ENCODE measurements around the gene GRK7.
"Not testable (repeated sequence)": the region's sequence is repeated elsewhere in the genome, so short reads cannot be mapped to it uniquely, and the experiment has no call there.

The GRK7 gene

GRCh38 chr3:141762552-141762951 lies 656 bp upstream of the GRK7 start:
- not testable (repeated sequence) for DNase-seq (ENCODE audit: low read depth)

- no peak for DNase-seq (ENCODE audit: low read depth)
These were observed 837 bp downstream of the GRK7 start for GRCh38 chr3:141764045-141764444.

GRCh38 chr3:141764465-141764864 lies 1.3 kb downstream of the GRK7 start:
- DNase-seq (ENCODE audit: low read depth): no peak

- no peak for DNase-seq (ENCODE audit: low read depth)
These were observed 1.8 kb downstream of the GRK7 start for GRCh38 chr3:141764986-141765385.

GRCh38 chr3:141767066-141767465 lies 3.9 kb downstream of the GRK7 start:
- DNase-seq (ENCODE audit: low read depth): no peak

- peak; percentile 31 for DNase-seq (ENCODE audit: low read depth)
These were observed 6.2 kb downstream of the GRK7 start for GRCh38 chr3:141769221-141769894.

GRCh38 chr3:141773676-141774075 lies 10.5 kb downstream of the GRK7 start:
- no peak for DNase-seq (ENCODE audit: low read depth)

- DNase-seq (ENCODE audit: low read depth): no peak
These were observed 13.2 kb downstream of the GRK7 start for GRCh38 chr3:141776376-141776775.

GRCh38 chr3:141776885-141777284 lies 13.7 kb downstream of the GRK7 start:
- DNase-seq (ENCODE audit: low read depth): no peak

- DNase-seq (ENCODE audit: low read depth): no peak
These were observed 15.0 kb downstream of the GRK7 start for GRCh38 chr3:141777957-141778813.

- no peak for DNase-seq (ENCODE audit: low read depth)
These were observed 16.5 kb downstream of the GRK7 start for GRCh38 chr3:141779667-141780066.

GRCh38 chr3:141782386-141782932 lies 19.3 kb downstream of the GRK7 start:
- peak; percentile 41 for DNase-seq (ENCODE audit: low read depth)

- no peak for DNase-seq (ENCODE audit: low read depth)
These were observed 20.4 kb downstream of the GRK7 start for GRCh38 chr3:141783632-141784031.

GRCh38 chr3:141784096-141784495 lies 20.9 kb downstream of the GRK7 start:
- DNase-seq (ENCODE audit: low read depth): no peak

- no peak for DNase-seq (ENCODE audit: low read depth)
These were observed 21.3 kb downstream of the GRK7 start for GRCh38 chr3:141784531-141784930.

- DNase-seq (ENCODE audit: low read depth): no peak
These were observed 24.9 kb downstream of the GRK7 start for GRCh38 chr3:141788149-141788548.

GRCh38 chr3:141788750-141789149 lies 25.5 kb downstream of the GRK7 start:
- DNase-seq (ENCODE audit: low read depth): not testable (repeated sequence)

- DNase-seq (ENCODE audit: low read depth): no peak
These were observed 26.1 kb downstream of the GRK7 start for GRCh38 chr3:141789281-141789680.

- DNase-seq (ENCODE audit: low read depth): no peak
These were observed 27.0 kb downstream of the GRK7 start for GRCh38 chr3:141790171-141790570.

- no peak for DNase-seq (ENCODE audit: low read depth)
These were observed 29.3 kb downstream of the GRK7 start for GRCh38 chr3:141792495-141792894.

GRCh38 chr3:141793476-141794260 lies 30.5 kb downstream of the GRK7 start:
- DNase-seq (ENCODE audit: low read depth): no peak

- DNase-seq (ENCODE audit: low read depth): no peak
These were observed 32.1 kb downstream of the GRK7 start for GRCh38 chr3:141795276-141795675.
